Ascending aorta (tissue), 2 donors: ENCODE results near the gene TRPV4. TPM values are rescaled to one million over a fixed set of nuclear protein-coding genes. Genes with fewer than 3 reads are reported as not detected.

ENCODE experiments used
- DNase-seq, 2 donors: peaks; one replicate each; pipeline ENCODE4 v3.0.0-alpha.2; 2019; ENCODE audit warnings: low spot score in 2 of 2
- H3K27ac ChIP-seq, 2 donors: fragments of 200-600 bp; sonication (generic); one replicate each; pipeline ENCODE4 v1.5.1; 2016 to 2017; ENCODE audit warnings: mild to moderate bottlenecking in 1 of 2
- H3K27me3 ChIP-seq: fragments of 200-600 bp; sonication (generic); one replicate; pipeline ENCODE4 v1.5.1; 2017
- H3K36me3 ChIP-seq, 2 donors: fragments of 200-600 bp; sonication (generic); one replicate each; pipeline ENCODE4 v1.5.1; 2016
- H3K4me1 ChIP-seq, 2 donors: fragments of 200-600 bp; sonication (generic); one replicate each; pipeline ENCODE4 v1.5.1; 2016 to 2017; ENCODE audit warnings: mild to moderate bottlenecking in 1 of 2
- H3K4me3 ChIP-seq, 2 donors: fragments of 200-600 bp; sonication (generic); one replicate each; pipeline ENCODE4 v1.5.1; 2016 to 2017; ENCODE audit warnings: mild to moderate bottlenecking in 1 of 2
- H3K9me3 ChIP-seq, 2 donors: fragments of 200-600 bp; sonication (generic); one replicate each; pipeline ENCODE4 v1.5.1; 2016
- CTCF ChIP-seq, 3 experiments: fragments of 200-600 bp in 2 of 3; fragments of 450-650 bp in 1 of 3; sonication (generic) in 2 of 3; IDR thresholded peaks; one replicate each; pipeline ENCODE4 v1.5.1; 2016 to 2019; ENCODE audit warnings: antibody characterized with exemption in 3 of 3, mild to moderate bottlenecking in 1 of 3, moderate library complexity in 1 of 3
- intact Hi-C: fragments of 100-400 bp; cut with DNase I; formaldehyde crosslinking; loops from one replicate; pipeline ENCODE4 v1.15.1; 2023
- total RNA-seq: library from RNA; depleted of rRNA; stranded (reverse); fragments of >200 nt; gene quantifications from one replicate; pipeline ENCODE4 v1.1.0, GENCODE V29; 2016

The TRPV4 gene
- total RNA-seq, 1 donor from 2014 or later = not detected

DNA sequence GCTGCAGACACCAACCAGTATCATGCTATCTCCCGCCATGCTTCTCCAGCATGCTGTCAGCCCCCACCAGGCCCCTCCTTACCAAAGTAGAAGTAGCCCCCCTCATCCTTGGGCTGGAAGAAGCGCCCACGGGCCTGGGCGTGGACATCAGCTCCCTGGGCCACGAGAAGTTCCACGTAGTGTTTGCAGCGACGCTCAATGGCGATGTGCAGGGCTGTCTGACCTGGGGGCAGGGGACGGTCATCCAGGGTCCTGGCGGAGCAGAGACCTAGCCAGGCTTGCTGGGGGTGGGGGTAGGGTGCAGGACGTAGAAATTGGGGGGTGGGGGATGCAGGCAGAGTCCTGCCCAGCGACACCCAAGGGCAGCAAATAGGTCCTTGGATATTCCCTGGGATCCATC lies 32.7 kb downstream of the TRPV4 start:
- TF ChIP-seq CTCF (IDR thresholded peaks at IDR 0.05) = no peak
- H3K36me3 ChIP-seq = no peaks in the 10 kb centered on the region
- intact Hi-C loops = no loop called here
- no peaks in the 10 kb centered on the region for H3K27me3 ChIP-seq
- no peaks in the 10 kb centered on the region for H3K9me3 ChIP-seq
- no peak overlapping the region for H3K27ac ChIP-seq
- no peak overlapping the region for H3K4me3 ChIP-seq
- H3K4me1 ChIP-seq = no peaks in the 10 kb centered on the region
- DNase-seq = no peak

DNA sequence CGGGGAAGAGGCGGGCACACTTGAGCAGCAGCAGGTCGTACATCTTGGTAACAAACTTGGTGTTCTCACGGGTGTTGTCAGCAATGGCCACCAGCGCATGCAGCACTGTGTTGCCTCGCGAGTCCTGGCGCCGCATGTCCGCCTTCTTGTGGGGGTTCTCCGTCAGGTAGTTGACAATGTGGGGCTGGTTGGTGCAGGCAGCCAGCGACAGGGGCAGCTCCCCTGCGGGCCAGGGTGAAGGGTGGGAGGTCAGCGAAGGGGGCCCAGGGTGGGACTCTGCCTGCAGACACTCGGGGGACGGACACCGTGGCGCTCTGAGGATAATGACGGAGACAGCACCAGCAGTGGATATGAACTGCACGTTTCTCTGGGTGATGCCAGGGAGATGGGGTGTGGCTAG lies 34.5 kb downstream of the TRPV4 start:
- H3K27ac ChIP-seq = no peak overlapping the region
- H3K27me3 ChIP-seq = no peaks in the 10 kb centered on the region
- H3K4me1 ChIP-seq = no peaks in the 10 kb centered on the region
- H3K36me3 ChIP-seq = no peaks in the 10 kb centered on the region
- no peaks in the 10 kb centered on the region for H3K9me3 ChIP-seq
- intact Hi-C loops = no loop called here
- H3K4me3 ChIP-seq = no peak overlapping the region
- TF ChIP-seq CTCF (IDR thresholded peaks at IDR 0.05) = no peak
- DNase-seq = no peak

DNA sequence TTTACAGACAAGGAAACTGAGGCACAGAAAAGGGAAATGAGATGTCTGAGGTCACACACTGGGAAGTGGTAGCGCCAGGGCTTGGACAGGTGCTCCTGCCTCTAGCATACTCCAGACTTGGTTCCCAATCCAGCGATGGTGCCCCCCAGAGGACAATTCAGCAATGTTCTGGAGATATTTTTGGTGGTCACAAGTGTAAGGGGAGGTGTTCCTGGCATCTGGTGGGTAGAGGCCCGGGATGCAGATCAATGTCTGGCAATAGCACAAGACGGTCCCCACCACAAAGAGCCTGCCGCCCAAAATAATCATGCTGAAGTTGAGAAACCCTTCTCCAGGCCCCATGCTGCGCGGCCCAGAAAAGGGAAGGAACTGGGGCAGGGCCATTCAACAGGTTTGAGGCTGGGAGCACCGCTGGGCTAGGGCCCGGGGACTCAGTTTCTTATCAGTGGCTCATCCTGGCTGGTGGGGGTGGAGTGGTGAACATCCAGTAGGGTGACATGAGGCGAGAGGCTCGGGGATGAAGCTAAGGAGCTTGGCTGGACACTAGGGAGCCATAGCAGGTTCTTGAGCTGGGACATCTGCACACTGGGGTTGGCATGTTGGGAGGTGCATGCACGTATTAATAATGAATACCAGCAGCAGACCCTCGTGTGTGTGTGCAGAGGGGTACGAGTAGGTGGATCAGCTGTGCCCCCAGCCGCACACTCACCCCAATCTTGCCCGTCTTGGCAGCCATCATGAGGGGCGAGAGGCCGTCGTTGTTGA lies 35.1 kb downstream of the TRPV4 start:
- Histone ChIP-seq H3K4me1 (no peaks in the 10 kb centered on the region), H3K27ac (no peak overlapping the region), H3K36me3 (no peaks in the 10 kb centered on the region), H3K4me3 (no peak overlapping the region), H3K27me3 (no peaks in the 10 kb centered on the region), H3K9me3 (no peaks in the 10 kb centered on the region)
- DNase-seq = no peak
- no peak for TF ChIP-seq CTCF (IDR thresholded peaks at IDR 0.05)
- intact Hi-C loops = no loop called here

- H3K27ac ChIP-seq = no peak overlapping the region
- intact Hi-C loops = no loop called here
- TF ChIP-seq CTCF (IDR thresholded peaks at IDR 0.05) = no peak
These were observed 37.1 kb downstream of the TRPV4 start for GRCh38 chr12:109796057-109796456.

GRCh38 chr12:109795023-109795422 lies 38.2 kb downstream of the TRPV4 start:
- no peak for DNase-seq
- no peak overlapping the region for H3K4me3 ChIP-seq
- no peaks in the 10 kb centered on the region for H3K9me3 ChIP-seq
- no peaks in the 10 kb centered on the region for H3K27me3 ChIP-seq
- intact Hi-C loops = no loop called here
- H3K27ac ChIP-seq = no peak overlapping the region
- TF ChIP-seq CTCF (IDR thresholded peaks at IDR 0.05) = no peak
- H3K36me3 ChIP-seq = no peaks in the 10 kb centered on the region
- H3K4me1 ChIP-seq = no peaks in the 10 kb centered on the region

More at GRCh38 chr12:109796057-109796456, 37.1 kb downstream of the TRPV4 start:
- Histone ChIP-seq H3K36me3 (no peaks in the 10 kb centered on the region), H3K4me1 (no peaks in the 10 kb centered on the region), H3K27me3 (no peaks in the 10 kb centered on the region), H3K4me3 (no peak overlapping the region), H3K9me3 (no peaks in the 10 kb centered on the region)
- no peak for DNase-seq
